Retina (tissue), 1 donor: ENCODE data around the gene SLC25A13.
"Not testable (repeated sequence)": the region's sequence is repeated elsewhere in the genome, so short reads cannot be mapped to it uniquely, and the experiment has no call there.

Experiments
- DNase-seq: peaks from one replicate; pipeline ENCODE4 v3.0.0-alpha.2; 2016

The SLC25A13 gene

GRCh38 chr7:96199421-96199820 lies 122.5 kb downstream of the SLC25A13 start:
- DNase-seq: no peak

GRCh38 chr7:96198047-96198636 lies 123.8 kb downstream of the SLC25A13 start:
- DNase-seq: no peak

DNA sequence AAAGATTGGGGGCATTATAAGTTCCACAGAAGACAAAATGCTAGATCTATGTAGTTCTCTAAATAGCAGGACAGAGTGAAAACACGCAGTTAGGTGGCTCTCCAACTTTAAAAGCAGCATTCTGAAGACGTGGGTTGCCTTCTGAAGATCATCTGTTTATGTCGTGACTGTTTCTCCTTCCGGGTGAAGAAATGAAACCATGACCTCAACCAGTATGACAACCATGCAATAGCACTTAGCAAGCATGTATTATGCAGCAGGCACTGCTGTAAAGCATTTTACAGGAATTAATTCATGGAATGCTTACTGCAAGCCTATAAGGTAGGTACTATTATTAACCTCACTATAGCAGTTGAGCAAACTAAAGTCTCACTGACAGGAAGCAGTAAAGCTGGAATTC lies 125.2 kb downstream of the SLC25A13 start:
- DNase-seq: no peak

GRCh38 chr7:96189129-96189820 lies 132.6 kb downstream of the SLC25A13 start:
- DNase-seq: no peak

DNA sequence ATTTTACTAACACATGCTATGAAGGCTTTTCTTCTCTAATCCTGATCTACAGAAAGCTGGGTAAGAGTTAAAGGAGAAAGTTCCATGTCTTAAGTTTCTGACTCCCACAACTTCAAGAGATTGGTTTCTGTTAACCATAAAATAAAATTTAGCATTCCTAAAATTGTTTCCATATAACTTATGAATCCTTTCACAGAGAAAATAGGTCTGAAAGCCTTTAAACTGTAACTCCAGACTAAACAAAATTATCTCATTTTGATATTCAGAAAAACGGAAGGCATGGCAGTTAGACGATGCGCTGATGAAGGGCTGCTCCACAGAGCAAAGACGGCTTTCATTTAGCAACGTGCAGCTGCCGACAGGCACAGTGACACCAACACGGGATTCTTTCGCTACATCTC lies 133.3 kb downstream of the SLC25A13 start:
- DNase-seq: no peak

- DNase-seq: no peak
Observed at GRCh38 chr7:96188174-96188581, 133.7 kb downstream of the SLC25A13 start.

- no peak for DNase-seq
Observed at GRCh38 chr7:96187735-96188134, 134.2 kb downstream of the SLC25A13 start.

- no peak for DNase-seq
Observed at GRCh38 chr7:96184783-96185182, 137.1 kb downstream of the SLC25A13 start.

DNA sequence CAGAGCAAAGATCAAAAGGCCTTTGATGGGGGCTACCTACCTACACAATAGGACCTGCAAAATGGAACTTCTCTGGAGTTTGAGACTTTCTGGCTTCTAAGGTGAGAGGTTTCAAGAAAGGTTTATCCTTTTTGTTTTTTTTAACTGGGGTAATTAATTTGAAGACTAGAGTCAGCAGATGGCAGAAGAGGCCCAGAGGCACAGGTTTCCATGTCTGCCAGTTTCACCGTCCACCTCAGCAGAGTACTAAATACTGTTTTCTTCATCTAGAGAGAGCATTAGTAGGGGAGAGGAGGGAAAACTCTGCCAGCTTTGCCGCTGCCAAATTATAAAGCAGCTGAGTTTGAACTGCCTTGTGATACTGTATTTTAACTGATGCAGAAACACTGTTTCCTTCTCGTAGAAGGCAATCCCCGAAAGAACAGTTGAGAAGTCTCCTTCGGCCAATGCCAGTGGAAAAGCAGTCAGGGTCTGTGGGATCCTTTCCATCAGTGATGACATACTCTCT lies 138.7 kb downstream of the SLC25A13 start:
- no peak for DNase-seq

GRCh38 chr7:96182424-96183158 lies 139.3 kb downstream of the SLC25A13 start:
- DNase-seq: no peak

DNA sequence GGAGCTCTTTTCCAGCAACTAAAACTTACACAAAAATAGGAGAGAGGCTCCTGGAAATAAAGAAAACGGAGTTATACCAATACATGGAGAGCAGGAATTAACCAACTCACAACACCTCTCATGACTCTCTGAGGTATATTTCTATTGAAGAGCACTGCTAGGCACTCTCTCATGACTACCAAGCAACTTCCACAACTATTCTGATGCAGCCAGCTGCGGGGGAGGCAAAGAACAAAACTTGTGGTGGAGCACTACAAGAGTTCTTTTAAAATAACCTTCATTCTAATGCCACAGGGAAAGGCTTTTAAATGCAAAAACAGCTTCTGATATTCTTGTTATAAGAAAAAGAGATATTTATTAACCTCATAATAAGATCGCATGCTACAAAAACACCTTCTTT lies 140.7 kb downstream of the SLC25A13 start:
- DNase-seq: no peak

DNA sequence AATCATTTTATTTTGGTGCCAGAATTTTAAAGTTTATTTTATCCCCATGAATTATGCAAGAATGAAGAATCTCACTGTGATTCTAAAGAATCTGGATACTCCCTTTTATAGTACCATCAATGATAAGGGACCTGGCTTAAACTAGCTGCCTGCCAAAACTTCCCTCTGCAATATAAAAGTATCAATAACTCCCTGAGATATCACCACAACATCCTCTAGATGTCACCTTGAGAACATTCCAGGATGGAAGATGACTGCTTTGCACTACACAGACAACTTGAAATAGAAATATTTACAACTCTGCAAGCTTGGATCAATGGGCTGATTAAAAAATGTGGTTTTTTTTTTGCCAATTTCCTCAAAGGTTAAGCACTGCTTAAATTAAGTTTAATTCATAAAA lies 142.1 kb downstream of the SLC25A13 start:
- no peak for DNase-seq

GRCh38 chr7:96179341-96179740 lies 142.6 kb downstream of the SLC25A13 start:
- DNase-seq: no peak

GRCh38 chr7:96178581-96178980 lies 143.3 kb downstream of the SLC25A13 start:
- no peak for DNase-seq

- DNase-seq: no peak
Observed at GRCh38 chr7:96177353-96177752, 144.5 kb downstream of the SLC25A13 start.

GRCh38 chr7:96174812-96175211 lies 147.1 kb downstream of the SLC25A13 start:
- DNase-seq: no peak

GRCh38 chr7:96173781-96174180 lies 148.1 kb downstream of the SLC25A13 start:
- no peak for DNase-seq

DNA sequence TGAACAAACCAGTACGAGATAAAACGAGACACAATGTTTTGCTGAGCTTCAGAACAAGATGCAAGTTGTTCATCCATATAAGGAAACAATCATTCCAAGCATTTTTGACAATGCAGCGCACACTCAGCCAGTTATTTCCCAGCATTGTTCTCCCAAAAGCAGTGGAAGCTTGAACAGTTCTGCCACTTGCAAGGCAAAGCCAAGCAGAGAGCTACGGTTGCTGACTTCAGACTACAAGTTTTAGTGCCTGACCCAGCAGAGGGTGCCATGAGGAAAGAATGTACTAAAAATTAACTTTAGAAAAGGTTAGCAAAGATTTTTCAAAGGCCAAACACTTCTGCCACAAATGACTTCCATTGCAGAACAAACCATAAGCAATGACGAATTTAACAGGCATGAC lies 152.5 kb downstream of the SLC25A13 start:
- no peak for DNase-seq

- no peak for DNase-seq
Observed at GRCh38 chr7:96167424-96167823, 154.5 kb downstream of the SLC25A13 start.

- no peak for DNase-seq
Observed at GRCh38 chr7:96161897-96162296, 160.0 kb downstream of the SLC25A13 start.

GRCh38 chr7:96157856-96158255 lies 164.0 kb downstream of the SLC25A13 start:
- no peak for DNase-seq

GRCh38 chr7:96154506-96154905 lies 167.4 kb downstream of the SLC25A13 start:
- not testable (repeated sequence) for DNase-seq

DNA sequence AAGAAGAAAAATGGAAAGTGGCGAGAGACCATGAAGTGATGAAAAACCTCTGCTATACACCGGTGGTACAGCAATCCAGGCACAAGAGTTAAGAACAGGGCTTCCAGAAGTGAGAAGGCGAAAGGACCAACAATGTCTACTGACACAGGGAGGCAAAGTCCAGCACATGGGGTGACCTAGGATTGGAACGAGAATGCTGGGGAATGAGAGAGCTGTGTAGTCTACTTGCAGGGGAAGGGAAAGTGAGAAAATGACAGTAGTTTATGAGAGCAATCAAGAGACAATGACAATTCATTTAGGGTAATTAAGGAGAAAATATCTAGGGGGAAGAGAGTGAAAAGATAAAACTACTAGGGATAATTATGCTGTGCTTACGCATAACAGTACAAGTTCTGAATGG lies 169.2 kb downstream of the SLC25A13 start:
- DNase-seq: no peak

GRCh38 chr7:96151889-96152288 lies 170.0 kb downstream of the SLC25A13 start:
- DNase-seq: no peak
